Limb (tissue), 2 donors: ENCODE results near the gene IFT122.
"Not testable (repeated sequence)": the region's sequence is repeated elsewhere in the genome, so short reads cannot be mapped to it uniquely, and the experiment has no call there.

Experiments used
- DNase-seq, 2 donors: peaks; one replicate each; pipeline ENCODE4 v3.0.0-alpha.2; 2016; ENCODE audit errors: extremely low spot score in 2 of 2

The IFT122 gene

DNA sequence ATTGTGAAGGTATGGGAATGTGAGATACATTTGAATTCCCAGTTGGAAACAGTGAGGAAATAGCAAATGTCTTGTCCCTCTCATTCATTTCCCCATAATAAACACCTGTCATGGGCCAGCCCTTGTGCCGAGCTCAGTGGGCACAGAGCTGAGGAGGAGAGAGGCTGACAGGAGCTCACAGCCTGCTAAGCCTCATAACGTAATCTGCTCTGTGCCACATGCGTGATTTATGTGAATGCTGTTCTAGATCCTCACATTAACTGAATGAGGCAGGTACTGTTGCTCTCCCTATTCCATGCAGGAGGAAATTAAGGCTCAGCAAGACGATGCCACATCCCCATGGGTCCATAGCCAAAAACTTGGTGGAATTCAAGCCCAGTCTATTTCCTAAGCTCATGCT lies 53.2 kb downstream of the IFT122 start:
- DNase-seq = no peak

DNA sequence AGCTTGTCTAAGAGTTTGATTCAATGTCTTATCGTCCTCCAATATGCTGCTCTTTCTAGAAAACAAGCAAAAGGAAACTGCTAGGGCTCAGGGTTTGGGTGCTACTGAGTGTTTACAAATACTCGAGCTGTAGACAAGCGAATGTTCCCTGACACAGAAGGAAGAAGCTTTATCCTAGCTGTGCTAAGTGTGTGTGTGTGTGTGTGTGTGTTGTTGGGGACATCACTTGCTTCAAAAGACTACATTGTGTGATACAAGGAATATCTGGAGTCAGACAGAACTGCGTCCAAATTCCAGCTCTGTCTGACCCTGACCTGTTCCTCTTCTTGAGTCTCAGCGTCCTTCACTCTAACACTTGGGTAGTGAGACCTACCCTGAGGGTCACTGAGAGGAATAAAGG lies 54.5 kb downstream of the IFT122 start:
- DNase-seq = not testable (repeated sequence)

DNA sequence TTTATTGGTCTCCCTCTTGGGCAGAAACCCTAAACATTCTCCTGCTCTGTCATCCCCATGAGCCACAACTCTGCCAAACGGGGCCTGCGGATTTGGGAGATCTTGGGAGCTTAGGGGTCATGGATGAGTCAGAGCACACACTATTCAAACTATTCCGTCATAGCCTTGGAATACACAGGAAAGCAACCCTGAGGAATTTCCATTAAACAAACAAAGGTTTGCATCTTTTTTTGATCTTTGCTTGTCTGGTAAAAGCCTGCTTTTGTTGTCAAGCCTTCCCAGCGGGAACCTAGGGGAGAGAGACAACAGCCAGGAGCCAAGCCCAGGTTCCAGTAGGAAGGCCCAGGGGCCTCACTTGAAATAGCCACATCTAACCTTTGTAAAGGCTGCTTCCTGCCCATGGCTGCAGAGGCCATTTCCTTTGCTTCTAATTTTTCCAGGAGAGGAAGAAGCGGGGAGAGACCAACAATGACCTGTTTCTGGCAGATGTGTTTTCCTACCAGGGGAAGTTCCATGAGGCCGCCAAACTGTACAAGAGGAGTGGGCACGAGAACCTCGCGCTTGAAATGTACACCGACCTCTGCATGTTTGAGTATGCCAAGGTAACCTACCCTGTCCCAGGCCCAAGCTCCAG lies 55.1 kb downstream of the IFT122 start:
- DNase-seq = not testable (repeated sequence)

DNA sequence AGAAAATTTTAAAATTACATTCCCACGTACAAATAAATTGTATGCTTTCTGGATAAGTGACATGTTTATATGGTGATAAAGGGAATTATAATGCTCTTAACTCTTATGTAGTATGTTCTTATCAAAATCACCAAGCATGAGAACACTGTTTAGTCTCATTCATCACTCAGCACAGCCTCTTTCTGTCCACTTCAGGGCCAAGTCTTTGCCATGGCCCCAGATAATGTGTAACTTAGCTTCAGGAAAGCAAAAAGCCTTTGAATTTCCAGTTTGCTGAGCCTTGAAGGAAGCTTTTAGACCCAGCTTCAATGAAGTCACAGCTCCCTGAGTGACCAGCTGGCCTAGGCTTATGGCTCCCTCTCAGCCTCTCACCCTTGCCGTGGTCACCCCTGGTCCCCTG lies 57.9 kb downstream of the IFT122 start:
- not testable (repeated sequence) for DNase-seq

DNA sequence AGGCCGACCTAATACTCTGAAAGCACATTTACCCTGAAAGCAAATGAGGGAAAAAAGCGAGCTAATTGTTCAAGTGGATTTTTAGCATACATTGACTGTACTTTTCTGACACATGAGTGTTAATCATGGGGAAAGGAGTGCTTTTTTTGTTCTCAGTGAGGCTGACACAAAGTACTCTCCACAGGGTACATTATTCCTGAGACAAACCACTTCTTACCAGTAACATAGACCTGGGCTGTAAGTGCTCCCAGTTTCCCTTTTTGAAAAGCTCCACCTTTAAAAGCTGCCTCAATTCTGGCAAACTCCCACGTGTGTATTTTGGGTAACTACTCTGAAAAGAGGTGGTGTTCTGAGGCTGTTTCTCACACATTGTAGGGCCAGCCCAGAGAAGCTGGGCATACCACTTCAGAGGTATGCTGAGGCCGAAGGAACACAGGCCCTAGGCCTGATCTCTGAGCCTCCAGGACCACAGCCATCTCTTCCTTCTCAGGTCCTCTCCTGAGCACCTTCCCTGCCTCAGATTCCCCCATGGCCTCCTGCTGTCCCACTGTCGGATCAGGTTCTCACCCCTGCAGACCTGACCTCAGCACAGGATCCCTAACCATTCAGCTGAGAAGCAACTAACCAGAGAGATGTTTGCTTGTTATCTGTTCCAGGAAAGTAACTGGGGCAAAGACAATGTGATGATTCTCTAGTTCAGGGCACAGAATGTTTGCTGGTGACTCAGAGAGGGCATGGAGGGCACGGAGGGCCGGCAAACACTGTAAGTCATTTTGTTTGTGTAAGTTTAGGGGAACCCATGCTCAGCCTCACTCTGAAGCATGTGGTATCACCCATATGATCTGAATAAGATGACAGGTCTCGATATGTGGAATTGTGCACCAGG lies 58.8 kb downstream of the IFT122 start:
- not testable (repeated sequence) for DNase-seq

DNA sequence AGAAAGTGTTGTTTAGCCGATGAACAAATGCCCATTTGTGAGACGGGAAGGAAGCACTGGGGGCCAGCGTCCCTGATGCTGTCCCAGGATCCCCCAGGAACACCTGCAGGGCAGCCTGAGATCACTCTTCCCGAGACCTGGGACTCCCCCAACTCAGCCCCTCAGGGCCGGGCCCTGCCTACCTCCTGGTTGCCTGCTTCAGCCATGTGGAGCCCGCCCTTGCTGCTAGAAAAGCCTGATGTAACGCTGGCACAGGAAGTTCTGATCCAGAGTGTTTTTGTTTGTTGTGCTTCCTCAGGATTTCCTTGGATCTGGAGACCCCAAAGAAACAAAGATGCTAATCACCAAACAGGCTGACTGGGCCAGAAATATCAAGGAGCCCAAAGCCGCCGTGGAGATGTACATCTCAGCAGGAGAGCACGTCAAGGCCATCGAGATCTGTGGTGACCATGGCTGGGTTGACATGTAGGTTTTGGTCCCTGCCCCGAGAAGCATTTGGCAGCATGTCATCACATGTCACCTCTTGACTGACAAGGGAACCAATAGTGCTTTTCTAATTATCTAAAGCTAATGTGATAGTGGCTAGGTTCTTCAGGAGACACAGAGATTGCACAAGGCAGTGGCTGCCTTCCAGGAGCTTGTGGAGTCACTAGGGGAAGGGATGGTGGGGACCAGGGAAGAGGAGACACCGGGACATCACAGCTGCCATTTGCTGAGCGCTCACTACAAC lies 59.7 kb downstream of the IFT122 start:
- not testable (repeated sequence) for DNase-seq

DNA sequence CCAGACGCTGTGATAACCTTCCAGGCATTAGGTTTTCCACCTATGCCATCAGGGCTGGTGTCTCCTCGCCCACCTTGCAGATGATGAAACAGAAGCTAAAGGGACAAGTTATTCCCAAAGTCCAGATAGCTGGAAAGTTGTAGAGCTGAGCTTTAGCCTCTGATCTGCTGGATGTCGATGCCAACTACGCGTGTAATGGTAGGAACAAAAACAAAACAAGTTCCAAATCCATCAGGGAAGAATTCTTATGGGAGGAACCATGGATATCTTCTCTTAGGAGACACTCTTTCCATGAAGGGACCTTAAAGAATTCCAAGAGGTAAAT lies 60.3 kb downstream of the IFT122 start:
- no peak for DNase-seq

DNA sequence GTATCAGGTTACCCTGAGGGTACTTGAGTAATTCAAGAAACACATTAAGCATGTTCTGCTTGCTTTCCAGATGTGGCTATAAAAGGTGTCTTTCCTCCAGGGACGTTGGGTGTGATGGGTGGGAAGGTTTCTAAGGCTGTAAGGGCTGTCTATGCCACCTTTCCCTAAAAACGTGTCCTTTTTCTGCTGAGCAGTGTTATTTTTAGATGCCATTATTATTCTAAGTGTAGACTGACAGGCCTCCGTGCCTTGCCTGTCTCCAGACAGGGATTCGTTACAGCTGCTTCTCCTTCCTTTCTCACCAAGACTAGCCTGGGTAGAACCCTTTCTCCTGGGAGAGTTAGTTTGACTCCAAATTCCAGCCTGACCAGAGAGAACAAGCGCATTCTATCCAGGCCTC lies 61.6 kb downstream of the IFT122 start:
- no peak for DNase-seq

DNA sequence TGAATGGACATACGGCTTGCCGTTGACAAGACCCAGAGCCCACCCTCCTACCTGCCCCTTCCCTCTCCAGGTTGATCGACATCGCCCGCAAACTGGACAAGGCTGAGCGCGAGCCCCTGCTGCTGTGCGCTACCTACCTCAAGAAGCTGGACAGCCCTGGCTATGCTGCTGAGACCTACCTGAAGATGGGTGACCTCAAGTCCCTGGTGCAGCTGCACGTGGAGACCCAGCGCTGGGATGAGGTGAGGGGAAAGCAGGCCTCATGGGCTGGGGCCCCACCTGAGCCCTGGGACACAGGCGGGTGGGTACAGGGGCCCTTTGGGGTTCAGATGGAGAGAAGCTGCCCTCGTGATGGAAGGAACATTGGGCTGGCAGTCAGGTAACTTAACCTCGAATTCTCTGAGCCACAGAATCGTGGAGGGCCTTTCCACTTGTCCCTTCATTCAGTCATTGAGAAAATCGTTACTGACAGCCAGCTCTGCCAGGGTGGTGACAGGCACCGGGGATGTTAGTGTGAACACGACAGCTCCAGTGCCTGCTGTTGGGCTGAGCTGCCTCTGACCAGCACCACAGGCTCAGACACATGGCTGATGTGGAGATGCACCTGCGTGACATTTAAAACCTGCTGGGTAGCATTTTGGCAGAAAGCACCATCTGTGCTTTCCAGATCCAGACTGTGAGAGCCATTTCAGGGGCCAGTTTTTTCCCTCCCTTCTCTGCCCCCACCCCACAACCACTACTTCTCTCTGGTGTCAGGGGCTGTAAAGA lies 62.8 kb downstream of the IFT122 start:
- no peak for DNase-seq

DNA sequence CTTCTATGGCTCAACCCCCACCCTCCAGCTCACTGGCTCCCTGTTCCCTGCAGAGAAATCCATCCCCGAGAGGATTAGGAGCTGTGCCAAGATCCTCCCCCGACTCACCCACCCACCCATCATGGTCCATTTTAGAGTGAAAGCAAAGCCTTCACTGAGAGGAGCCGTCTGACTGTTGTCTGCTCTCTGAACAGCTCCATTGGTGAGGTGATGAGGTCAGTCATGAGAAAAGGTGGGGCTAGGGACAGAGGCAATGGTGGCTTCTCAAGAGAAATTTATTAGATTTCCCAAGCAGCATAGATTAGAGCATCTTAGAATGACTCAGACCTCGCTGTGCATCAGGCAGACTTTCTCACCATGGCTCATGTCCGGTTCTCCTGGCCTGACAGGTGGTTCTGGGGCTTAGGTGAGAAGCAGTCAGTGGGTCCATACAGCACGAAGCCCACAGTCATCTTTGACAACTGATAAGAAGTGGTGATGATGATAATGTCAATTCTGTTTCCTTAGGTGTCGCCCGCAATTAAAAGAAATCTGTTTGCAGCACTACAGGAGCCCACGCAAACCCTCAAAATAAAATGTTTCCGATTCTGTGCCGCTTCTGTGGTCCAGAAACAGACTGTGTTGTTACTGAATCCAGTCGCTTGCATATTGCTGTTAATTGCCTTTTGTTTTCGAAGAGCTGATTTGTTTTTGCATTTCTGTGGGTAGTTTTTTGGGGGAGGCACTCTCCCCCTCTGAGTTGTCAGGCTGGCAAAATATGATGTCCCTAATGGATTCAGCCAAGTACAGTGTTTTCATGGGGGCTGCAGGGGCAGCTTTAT lies 63.7 kb downstream of the IFT122 start:
- DNase-seq = no peak

DNA sequence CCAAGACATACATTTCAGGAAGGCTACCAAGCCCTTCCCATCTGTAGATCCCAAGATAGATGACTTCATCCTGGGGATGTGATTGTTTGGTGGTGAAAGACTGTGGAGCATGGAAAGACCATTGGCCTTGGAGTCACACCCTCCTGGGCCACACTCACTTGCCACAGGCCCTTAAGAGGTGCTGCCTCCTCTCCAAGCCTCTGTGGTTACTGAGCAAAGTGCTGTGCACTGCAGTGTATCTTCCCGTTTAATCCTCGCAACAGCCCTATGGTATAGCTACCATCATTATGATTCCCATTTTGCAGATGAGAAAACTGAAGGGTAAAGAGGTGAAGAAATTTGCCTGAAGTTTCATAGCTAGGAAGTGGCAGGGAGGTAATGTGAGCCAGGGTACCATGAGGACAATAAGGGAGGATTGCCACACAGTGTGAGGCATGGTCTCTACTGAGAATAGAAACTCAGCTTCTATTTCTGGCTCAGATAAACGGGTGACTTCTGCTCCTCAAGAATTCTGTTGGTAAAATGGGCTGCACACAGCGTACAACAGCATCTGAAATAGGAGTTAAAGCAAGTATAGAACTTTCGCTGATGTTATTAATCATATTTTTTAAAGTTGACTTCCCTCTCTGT lies 64.6 kb downstream of the IFT122 start:
- DNase-seq = no peak

DNA sequence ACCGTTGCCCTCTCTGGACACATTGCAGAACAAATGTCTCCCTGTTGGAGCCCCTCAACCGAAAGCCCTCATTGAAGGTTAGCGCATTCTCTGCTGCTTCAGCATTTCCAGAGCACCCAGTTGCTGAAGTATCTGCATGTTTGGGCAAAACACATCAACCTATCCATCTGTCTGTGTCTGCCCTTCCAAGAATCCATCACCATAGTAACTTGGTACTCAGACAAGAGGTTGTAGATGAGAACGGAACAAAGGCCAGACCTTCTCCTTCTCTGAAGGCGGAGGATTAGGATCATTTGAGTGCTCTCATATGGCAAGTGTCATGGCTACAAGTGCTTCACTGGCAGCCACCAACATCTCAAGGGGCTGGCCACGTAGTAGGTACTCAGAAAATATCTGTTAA lies 65.3 kb downstream of the IFT122 start:
- DNase-seq = no peak

DNA sequence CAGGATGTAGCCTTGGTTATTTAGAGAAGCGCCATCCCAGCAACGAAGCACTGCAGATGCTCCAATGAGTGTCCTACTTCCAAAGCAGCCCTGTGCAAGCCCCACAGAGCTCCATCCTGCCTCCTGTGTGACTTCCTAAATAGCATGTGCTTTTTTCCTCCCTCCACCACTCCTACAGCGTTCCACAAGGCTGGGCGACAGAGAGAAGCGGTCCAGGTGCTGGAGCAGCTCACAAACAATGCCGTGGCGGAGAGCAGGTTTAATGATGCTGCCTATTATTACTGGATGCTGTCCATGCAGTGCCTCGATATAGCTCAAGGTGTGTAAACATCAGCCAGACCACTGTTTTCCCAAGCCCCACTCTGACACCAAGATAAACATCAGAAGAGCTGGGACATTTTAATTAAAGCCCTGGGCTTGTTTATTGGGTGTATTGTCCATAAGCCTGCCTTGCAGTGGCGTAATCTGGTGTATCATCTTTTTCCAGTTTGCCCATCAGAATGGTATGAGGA lies 66.3 kb downstream of the IFT122 start:
- no peak for DNase-seq

DNA sequence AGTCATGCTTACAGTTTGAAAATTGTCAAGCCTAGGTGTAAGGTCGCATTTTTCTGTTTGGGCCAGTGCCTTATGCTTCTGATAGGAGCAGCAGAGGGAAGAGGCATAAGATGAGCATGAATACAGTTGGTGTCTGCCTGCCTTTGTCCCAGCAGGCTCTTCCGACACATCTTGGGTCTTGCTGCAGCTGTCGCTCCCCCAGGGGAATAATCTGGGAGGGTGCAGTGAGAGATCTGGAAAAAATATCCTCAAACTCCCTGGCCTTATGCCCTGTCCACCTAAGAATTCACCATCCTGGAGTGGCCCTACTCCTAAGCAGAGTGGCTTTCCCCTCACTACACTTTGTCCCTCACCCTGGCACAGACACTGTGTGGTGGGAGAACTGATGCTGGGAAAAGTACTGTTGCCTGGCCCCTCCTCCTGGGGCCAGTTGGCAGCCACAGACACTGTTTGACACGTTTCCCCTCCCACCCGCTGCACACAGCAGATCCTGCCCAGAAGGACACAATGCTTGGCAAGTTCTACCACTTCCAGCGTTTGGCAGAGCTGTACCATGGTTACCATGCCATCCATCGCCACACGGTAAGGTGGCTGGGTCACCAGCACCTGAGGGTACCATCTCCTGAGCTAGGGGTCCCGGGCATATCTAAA lies 67.3 kb downstream of the IFT122 start:
- no peak for DNase-seq

DNA sequence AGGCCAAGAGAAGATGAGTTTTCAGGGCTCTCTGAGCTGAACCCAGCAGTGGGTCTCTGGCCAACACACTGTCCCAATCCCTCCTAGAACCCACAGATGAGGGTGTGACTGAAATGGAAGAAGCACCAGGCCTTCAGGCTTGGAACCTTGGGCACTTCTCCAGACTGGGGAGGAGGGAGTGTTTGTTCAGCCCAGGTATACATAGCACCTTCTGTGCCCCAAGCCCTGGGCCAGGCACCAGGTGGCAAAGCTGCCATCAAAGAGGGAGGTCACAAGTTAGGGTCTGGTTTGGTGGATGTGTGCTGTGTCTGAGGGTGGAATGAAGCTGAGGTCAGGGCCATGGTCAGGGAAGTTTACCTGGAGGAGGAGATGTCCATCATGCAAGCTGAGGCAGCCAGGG lies 72.6 kb downstream of the IFT122 start:
- no peak for DNase-seq

DNA sequence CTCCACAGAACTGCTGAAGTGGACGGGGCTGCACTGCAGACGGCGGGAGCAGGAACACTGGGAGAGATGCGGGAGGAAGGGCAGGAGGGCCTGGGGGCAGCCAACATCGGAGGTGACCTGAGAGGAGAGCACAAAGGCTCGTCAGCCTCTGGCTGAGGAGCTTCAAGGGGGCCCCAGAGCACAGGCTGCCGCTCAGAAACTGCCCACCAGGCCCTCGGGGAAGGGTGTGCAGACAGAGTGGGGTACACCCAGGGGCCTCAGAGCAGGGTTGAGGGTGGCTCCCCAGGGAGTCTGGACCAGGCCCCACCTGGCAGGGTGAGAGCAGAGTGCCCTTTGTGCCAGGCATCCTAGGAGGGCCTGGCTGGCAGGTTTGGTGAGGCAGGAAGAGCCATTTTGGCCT lies 73.7 kb downstream of the IFT122 start:
- DNase-seq = no peak

DNA sequence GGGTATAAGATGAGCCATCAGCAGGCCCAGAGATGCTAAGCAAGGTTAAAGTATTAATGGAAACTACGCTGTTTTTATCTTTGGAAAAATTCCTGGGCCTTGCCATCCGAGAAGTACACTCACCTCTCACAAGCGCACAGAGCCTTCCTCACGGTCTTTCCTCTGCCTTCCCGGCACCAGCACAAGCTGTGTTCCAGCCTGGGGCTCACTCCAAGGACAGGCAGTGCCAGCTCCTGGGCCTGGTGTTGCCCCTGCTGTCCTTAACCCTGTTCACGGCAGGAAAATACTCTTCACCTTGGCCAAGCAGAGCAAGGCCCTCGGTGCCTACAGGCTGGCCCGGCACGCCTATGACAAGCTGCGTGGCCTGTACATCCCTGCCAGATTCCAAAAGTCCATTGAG lies 74.1 kb downstream of the IFT122 start:
- no peak for DNase-seq

DNA sequence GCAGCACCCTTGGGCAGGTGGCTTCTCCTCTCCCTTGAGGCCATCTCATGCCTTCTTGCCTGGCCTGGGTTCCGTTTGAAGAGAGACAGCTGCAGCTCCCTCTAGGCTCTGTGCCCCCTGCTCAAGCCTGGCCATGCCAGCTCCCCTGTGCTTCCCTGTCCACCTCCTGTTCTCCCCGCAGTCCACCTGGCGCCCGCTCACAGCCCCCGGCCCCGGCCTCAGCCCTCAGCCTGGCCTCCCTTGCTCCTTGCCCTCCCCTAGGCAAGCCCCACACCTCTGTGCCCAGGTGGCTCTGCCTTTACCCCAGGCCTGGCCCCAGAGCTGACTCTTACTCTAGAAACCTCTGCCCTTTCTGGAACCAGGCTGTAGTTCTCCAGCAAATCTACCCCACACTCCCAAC lies 74.5 kb downstream of the IFT122 start:
- no peak for DNase-seq

DNA sequence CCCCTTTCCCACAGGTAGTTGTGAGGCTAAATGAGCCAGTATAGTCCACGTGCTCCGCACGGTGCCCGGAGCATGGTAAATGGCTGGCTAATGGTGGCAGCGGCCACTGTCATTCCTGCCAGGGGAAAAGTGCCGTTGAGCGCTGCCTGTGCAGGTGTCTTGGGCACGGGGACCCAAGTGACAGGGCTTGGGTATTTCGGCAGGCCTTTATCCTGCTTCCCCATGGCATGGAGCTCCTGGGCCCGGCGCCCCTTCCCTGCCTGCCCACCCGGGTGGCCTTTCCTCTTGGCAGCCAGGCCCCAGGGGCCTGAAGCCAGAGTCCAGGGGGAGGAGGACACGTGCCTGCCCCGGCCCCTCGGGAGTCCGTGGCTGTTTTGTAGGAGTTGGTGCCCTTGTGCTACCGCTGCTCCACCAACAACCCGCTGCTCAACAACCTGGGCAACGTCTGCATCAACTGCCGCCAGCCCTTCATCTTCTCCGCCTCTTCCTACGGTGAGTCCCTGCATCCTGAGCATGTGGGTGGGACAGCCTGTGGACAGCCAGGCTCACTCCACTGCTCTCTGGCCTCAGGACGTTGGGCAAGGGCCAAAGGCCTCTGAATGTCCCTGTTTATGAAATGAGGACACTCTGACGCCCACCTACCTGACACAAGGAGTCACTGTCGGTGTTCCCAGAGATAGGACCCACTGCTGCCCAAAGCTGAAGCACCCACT lies 75.2 kb downstream of the IFT122 start:
- DNase-seq = not testable (repeated sequence)
